GM18498 (cell line): ENCODE results near the gene TUBGCP3.
"Not testable (repeated sequence)": the region's sequence is repeated elsewhere in the genome, so short reads cannot be mapped to it uniquely, and the experiment has no call there.

Source experiments
- ATAC-seq: cut with Tn5 transposase; IDR thresholded peaks from one replicate; pipeline ENCODE4 v1.9.1; 2021; ENCODE audit warnings: mild to moderate bottlenecking, moderate library complexity; ENCODE audit not compliant: unreplicated experiment

The TUBGCP3 gene

DNA sequence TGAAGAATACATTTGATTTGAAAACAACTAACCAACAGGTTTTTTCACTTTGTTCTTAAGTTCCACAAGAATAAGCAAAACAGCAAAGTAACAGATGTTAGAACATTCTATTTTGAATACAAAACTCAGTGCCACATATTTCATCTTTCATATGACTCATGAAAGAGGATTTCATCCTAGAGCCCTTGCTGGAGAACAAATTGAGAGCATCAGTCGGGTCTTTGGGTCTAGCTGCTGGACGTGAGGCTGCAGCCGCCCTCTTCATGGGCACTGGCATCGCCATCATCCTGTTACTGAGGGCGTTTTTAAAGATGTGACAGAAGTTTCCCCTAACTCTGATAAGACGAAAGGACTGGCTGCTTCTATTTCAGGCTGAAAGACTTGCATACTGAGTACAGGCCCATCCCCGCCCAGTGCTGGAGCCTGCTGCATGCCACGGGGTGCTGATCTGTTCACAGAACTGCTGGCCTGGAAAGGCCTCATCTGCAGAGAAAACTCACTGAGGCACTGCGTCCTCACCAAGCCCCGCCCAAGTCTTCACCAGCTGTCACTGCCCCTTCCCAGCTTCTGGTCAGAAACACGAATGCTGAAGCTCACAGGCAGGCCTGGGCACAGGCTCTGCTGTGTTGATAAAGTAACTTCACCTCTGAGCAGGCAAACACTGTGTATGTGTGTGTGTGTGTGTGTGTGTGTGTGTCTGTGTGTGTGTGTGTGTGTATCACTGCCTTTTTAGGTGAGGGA is 101.4 kb downstream of the TUBGCP3 start:
- no peak for ATAC-seq

GRCh38 chr13:112485814-112486213 is 102.1 kb downstream of the TUBGCP3 start:
- not testable (repeated sequence) for ATAC-seq

DNA sequence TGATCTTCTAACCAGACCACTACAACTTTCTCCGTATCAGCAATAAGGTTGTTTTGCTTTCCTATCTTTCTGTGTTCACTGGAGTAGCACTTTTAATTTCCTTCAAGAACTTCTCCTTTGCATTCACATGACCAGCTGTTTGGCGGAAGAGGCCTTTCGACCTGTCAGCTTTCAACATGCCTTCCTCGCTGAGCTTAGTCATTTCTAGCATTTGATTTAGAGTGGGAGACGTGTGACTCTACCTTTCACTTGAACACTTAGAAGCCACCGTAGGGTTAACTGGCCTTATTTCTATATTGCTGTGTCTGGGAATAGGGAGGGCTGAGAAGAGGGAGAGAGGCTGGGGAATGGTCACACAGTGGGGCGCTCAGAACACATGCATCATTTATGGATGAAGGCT is 104.7 kb downstream of the TUBGCP3 start:
- ATAC-seq = no peak

GRCh38 chr13:112481458-112481857 is 106.5 kb downstream of the TUBGCP3 start:
- ATAC-seq = no peak

- no peak for ATAC-seq
Observed at GRCh38 chr13:112479389-112479788, 108.6 kb downstream of the TUBGCP3 start.

DNA sequence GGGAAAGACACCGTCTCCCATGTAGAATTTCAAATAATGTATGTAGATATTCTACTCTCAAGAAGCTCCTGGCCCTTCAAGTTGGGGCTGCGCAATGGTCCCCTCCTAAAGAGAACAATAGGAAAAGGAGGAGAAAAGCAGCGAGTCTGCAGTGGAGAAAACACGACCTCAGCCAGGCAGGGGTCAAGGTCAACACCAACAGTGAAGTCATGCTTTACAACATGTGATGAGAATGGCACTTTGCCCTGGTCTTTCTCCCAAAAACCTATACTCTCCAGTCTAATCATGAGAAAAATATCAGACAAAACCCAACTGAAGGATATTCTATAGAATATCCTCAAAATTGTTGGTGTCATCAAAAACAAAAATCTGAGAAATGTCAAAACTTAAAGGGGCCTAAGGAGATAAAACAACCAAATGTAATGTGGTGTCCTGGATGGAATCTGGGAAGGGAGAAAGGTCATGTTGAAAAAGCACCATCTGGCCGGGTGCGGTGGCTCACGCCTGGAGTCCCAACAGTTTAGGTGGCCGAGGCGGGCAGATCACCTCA is 110.8 kb downstream of the TUBGCP3 start:
- ATAC-seq = no peak

GRCh38 chr13:112475889-112476288 is 112.1 kb downstream of the TUBGCP3 start:
- no peak for ATAC-seq

DNA sequence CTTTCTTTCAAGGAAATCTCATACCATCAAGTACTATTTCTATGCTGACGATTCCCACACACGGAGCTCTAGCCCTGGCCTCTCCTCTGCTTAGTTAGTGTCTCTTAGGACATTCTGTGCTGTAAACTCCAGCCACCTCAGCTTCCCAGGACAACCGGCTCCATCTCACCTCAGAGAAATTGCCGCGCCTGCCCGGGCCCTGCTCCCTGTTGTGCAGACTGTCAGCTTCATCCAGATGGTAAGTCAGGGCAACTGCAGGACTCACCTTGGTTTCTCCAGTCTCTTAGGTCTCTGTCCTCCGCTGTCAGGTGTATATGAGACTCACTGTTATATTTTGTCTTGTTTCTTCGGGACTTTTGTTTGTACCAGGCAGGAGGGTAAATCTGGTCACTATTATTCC is 113.1 kb downstream of the TUBGCP3 start:
- ATAC-seq = no peak

DNA sequence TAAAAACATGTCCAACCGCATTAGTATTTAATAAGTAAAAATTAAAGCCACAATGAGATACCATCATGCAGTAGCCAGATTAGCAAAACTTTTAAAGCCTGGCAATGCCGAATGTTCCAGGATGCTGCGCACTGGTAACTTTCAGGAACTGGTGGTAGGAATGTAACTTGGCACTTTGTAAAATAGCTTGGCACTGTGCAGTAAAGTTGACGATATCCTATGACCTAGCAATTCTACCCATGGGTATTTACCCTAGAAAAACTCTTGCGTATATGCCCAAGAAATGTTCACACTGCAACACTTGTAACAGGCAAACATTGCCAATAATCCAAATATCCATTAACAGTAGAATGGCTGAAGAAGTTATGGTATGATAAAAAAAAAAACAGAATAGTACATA is 114.1 kb downstream of the TUBGCP3 start:
- no peak for ATAC-seq

- ATAC-seq = no peak
Observed at GRCh38 chr13:112469071-112469745, 118.7 kb downstream of the TUBGCP3 start.

DNA sequence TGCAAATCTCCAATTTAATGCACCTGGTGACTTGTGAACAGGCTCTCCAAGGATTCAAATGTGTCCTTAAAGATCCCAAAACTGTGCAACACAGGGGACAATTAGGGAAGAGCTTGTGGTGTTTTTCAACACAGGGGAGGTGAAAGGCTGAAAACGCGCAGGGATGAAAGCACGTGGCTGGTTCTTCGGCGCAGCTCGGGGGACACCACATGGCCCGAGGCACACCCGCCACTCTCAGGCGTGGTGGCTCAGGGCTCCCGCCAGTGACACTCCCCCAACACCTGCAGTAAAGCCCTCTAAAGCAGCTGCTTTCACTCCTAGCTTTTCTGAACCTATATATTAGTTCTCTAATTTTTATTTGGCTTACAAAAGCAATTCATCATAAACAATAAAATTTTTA is 119.9 kb downstream of the TUBGCP3 start:
- ATAC-seq = no peak

GRCh38 chr13:112467236-112467635 is 120.7 kb downstream of the TUBGCP3 start:
- ATAC-seq = no peak

GRCh38 chr13:112466132-112467058 is 121.6 kb downstream of the TUBGCP3 start:
- ATAC-seq = no peak

DNA sequence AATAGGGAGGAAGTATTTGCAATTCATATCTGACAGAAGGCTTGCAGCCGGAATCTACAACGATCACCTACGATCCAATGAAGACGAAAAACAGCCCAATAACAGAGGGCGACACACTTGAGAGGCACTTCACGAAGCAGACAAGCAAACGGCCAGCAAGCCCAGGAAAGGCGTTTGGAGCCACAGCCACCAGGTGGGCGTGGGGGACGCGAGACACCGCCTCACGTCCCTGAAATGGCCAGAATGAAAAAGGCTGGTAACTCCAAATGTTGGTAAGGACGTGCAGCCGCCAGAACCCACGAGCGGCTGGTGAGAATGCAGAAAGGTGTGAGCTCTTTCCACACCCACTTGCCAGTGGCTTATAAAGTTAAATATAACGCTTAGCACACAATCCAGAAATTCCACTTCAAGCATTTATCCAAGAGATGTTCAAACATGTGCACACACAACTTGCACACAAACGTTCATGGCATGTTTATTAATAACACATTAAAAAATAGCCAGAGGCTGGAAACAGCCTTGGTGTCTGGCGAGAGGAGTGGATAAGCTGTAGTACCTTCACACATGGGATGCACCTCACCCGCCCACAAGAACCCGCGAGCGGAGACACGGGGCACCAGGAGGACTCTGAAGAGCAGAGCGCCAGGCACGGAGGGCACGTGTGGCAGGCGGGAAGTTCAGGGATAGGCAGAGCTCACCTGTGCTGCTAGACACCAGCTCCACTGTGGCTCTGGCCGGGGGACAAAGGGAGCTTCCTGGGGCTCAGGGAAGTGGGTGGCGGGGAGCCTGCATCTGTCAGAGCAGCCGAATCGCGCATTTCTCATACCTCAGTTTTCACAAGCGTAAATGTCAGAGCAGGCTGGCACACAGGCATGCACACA is 122.5 kb downstream of the TUBGCP3 start:
- ATAC-seq = no peak

DNA sequence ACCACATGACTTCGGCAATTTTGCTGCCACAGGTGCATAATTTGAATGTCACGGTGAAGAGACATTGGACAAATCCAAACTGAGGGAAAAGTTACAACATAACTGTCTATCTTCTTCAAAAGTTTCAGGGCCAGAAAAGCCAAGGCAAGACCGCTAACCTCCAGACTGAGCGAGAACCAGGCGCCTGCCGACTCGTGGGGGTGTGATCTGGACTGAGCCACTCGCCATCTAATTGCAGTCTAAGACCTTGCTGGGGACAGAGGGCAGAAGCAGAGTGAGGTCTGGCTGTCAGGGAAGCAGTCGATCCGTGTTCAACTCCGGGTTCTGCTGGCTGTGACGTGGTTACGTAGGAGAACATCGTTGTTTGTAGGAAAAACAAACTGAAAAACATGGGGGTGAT is 123.2 kb downstream of the TUBGCP3 start:
- no peak for ATAC-seq

GRCh38 chr13:112462408-112462807 is 125.5 kb downstream of the TUBGCP3 start:
- no peak for ATAC-seq

- ATAC-seq = no peak
Observed at GRCh38 chr13:112457485-112457884, 130.5 kb downstream of the TUBGCP3 start.

GRCh38 chr13:112457081-112457480 is 130.9 kb downstream of the TUBGCP3 start:
- ATAC-seq = no peak

- no peak for ATAC-seq
Observed at GRCh38 chr13:112456138-112457056, 131.6 kb downstream of the TUBGCP3 start.
